ENCODE results near the gene FAM13A.

- TF ChIP-seq PAX5 (IDR thresholded peaks at IDR 0.05; ENCODE audit: insufficient read depth, low read length, severe bottlenecking): no peak
- TF ChIP-seq POLR2A (IDR thresholded peaks at IDR 0.05; ENCODE audit: low read depth, low read length): no peak
Measured at GRCh38 chr4:88705223-88705622, 351.8 kb downstream of the FAM13A start.

Data from GM12891 (cell line).